Measurements from ENCODE around the gene CLASP1. TPM values are rescaled to one million over a fixed set of nuclear protein-coding genes. Genes with fewer than 3 reads are reported as not detected.
A peak's percentile ranks its signal among the peaks of the same experiment; 100 is the strongest.
"Not testable (repeated sequence)": the region's sequence is repeated elsewhere in the genome, so short reads cannot be mapped to it uniquely, and the experiment has no call there.

Gene CLASP1
- 13.6 and 21.2 TPM in 2 replicates for total RNA-seq (2014; rRNA removed; shearing (Covaris generic))

GRCh38 chr2:121649149-121649595 lies at the start of gene CLASP1:
Gene CLASP1 (minus strand): TSS chr2:121649462. CDS start chr2:121605895, 43,567 bp downstream.
- no peak for DNase-seq (ENCODE audit: low read depth)

GRCh38 chr2:121698318-121698930 lies 49.2 kb upstream of the CLASP1 start:
- DNase-seq (ENCODE audit: low read depth): no peak

- DNase-seq (ENCODE audit: low read depth): no peak
Measured at GRCh38 chr2:121697108-121697631, 47.9 kb upstream of the CLASP1 start.

- no peak for DNase-seq (ENCODE audit: low read depth)
Measured at GRCh38 chr2:121696410-121696930, 47.2 kb upstream of the CLASP1 start.

GRCh38 chr2:121695171-121695451 lies 45.8 kb upstream of the CLASP1 start:
- no peak for DNase-seq (ENCODE audit: low read depth)

GRCh38 chr2:121694398-121695170 lies 45.3 kb upstream of the CLASP1 start:
- peak; percentile 52 for DNase-seq (ENCODE audit: low read depth)

GRCh38 chr2:121690572-121690971 lies 41.3 kb upstream of the CLASP1 start:
- DNase-seq (ENCODE audit: low read depth): not testable (repeated sequence)

GRCh38 chr2:121690095-121690494 lies 40.8 kb upstream of the CLASP1 start:
- peak; percentile 13 for DNase-seq (ENCODE audit: low read depth)

GRCh38 chr2:121689356-121689755 lies 40.1 kb upstream of the CLASP1 start:
- DNase-seq (ENCODE audit: low read depth): no peak

GRCh38 chr2:121688820-121689219 lies 39.6 kb upstream of the CLASP1 start:
- no peak for DNase-seq (ENCODE audit: low read depth)

GRCh38 chr2:121686902-121687301 lies 37.6 kb upstream of the CLASP1 start:
- no peak for DNase-seq (ENCODE audit: low read depth)

GRCh38 chr2:121686218-121686617 lies 37.0 kb upstream of the CLASP1 start:
- no peak for DNase-seq (ENCODE audit: low read depth)

- no peak for DNase-seq (ENCODE audit: low read depth)
Measured at GRCh38 chr2:121682396-121683298, 33.4 kb upstream of the CLASP1 start.

GRCh38 chr2:121677855-121678254 lies 28.6 kb upstream of the CLASP1 start:
- no peak for DNase-seq (ENCODE audit: low read depth)

GRCh38 chr2:121671621-121672020 lies 22.4 kb upstream of the CLASP1 start:
- DNase-seq (ENCODE audit: low read depth): not testable (repeated sequence)

GRCh38 chr2:121670181-121670580 lies 20.9 kb upstream of the CLASP1 start:
- no peak for DNase-seq (ENCODE audit: low read depth)

GRCh38 chr2:121667618-121668017 lies 18.4 kb upstream of the CLASP1 start:
- DNase-seq (ENCODE audit: low read depth): no peak

- no peak for DNase-seq (ENCODE audit: low read depth)
Measured at GRCh38 chr2:121666042-121666441, 16.8 kb upstream of the CLASP1 start.

- DNase-seq (ENCODE audit: low read depth): no peak
Measured at GRCh38 chr2:121665504-121665903, 16.2 kb upstream of the CLASP1 start.

- no peak for DNase-seq (ENCODE audit: low read depth)
Measured at GRCh38 chr2:121664713-121665112, 15.5 kb upstream of the CLASP1 start.

- DNase-seq (ENCODE audit: low read depth): peak; percentile 35
Measured at GRCh38 chr2:121664086-121664485, 14.8 kb upstream of the CLASP1 start.

GRCh38 chr2:121663434-121663833 lies 14.2 kb upstream of the CLASP1 start:
- DNase-seq (ENCODE audit: low read depth): no peak

Measured in Daoy (cell line).